ENCODE results near the gene PCSK5. TPM values are rescaled to one million over a fixed set of nuclear protein-coding genes. Genes with fewer than 3 reads are reported as not detected.

Gene PCSK5
- total RNA-seq, 1 experiment from 2014 or later: 7.5 TPM

- Histone ChIP-seq H4K91ac (ENCODE audit: insufficient read length, low read depth, low read length) (no peak overlapping the region), H3K9me3 (ENCODE audit: control insufficient read depth, low read depth, low read length) (no peaks in the 10 kb centered on the region), H2BK5ac (ENCODE audit: insufficient read length, low read length) (no peak overlapping the region), H3K27ac (ENCODE audit: insufficient read length, low read depth, low read length) (no peak overlapping the region), H3K23me2 (ENCODE audit: insufficient read length, low read depth, low read length, poor library complexity, severe bottlenecking) (no peaks in the 10 kb centered on the region), H3K4ac (ENCODE audit: low read depth, low read length) (no peak overlapping the region), H2BK120ac (ENCODE audit: low read depth, low read length, poor library complexity, severe bottlenecking) (no peak overlapping the region), H3K9ac (ENCODE audit: extremely low read depth, insufficient read length, low read length) (no peak overlapping the region), H3K79me1 (ENCODE audit: insufficient read depth, low read depth, low read length, poor library complexity, severe bottlenecking) (no peaks in the 10 kb centered on the region), H4K20me1 (ENCODE audit: control insufficient read depth, insufficient read depth, insufficient read length) (no peaks in the 10 kb centered on the region), H2BK20ac (ENCODE audit: low read depth, low read length, poor library complexity, severe bottlenecking) (no peak overlapping the region), H4K8ac (replicated peaks; ENCODE audit: insufficient read length, low read depth, low read length) (no peak overlapping the region), H3K4me2 (ENCODE audit: insufficient read depth, insufficient read length, low read length) (no peak overlapping the region), H2BK12ac (ENCODE audit: insufficient read length, low read depth, low read length) (no peak overlapping the region), H2AK5ac (ENCODE audit: insufficient read length, low read length) (no peak overlapping the region), H3K27me3 (ENCODE audit: insufficient read depth, low read length) (no peaks in the 10 kb centered on the region), H3K79me2 (ENCODE audit: insufficient read depth, low read length) (no peaks in the 10 kb centered on the region), H3T11ph (ENCODE audit: low read length) (no peak overlapping the region), H2AFZ (ENCODE audit: low read length) (no peak overlapping the region), H3K23ac (ENCODE audit: insufficient read length, low read depth, low read length) (no peak overlapping the region), H3K14ac (ENCODE audit: insufficient read depth, low read length) (no peak overlapping the region), H2BK15ac (ENCODE audit: low read depth, low read length) (no peak overlapping the region), H3K56ac (ENCODE audit: insufficient read length, low read depth, low read length) (no peak overlapping the region), H3K4me1 (ENCODE audit: insufficient read depth, low read length) (no peaks in the 10 kb centered on the region; the same call in 1 of the 2 replicates), H4K5ac (ENCODE audit: insufficient read length, low read depth, low read length) (no peak overlapping the region), H3K18ac (ENCODE audit: insufficient read length, low read depth, low read length) (no peak overlapping the region)
- no peaks in the 10 kb centered on the region for H3K4me1 Mint-ChIP-seq
- no peak for TF ChIP-seq CTCF (conservative IDR thresholded peaks at IDR 0.05)
- no peaks in the 10 kb centered on the region for H3K27me3 Mint-ChIP-seq (ENCODE audit: low read depth)
- H3K36me3 Mint-ChIP-seq (ENCODE audit: insufficient read depth in 1 of 3, low read depth in 3 of 3): peaks cover 12 to 18% (median 14%) of the 10 kb centered on the region in 3 experiments; a peak in 6 of 7 replicates
- H3K4me3 Mint-ChIP-seq: no peak overlapping the region
- DNase-seq: no peak
- peaks cover 7 to 12% of the 10 kb centered on the region in 2 experiments; a peak in 4 of 5 replicates for H3K9me3 Mint-ChIP-seq
- H3K27ac Mint-ChIP-seq: no peak overlapping the region
These were observed 191.6 kb downstream of the PCSK5 start for GRCh38 chr9:76082057-76082456.

Data from H9 (cell line).